ENCODE data around the gene GPR25. TPM values are rescaled to one million over a fixed set of nuclear protein-coding genes. Genes with fewer than 3 reads are reported as not detected.
A peak's percentile ranks its signal among the peaks of the same experiment; 100 is the strongest.

The GPR25 gene
- total RNA-seq, 1 donor from 2014 or later: not detected

GRCh38 chr1:200891774-200892157, 19.0 kb downstream of the GPR25 start:
- peaks cover 54% of the 10 kb centered on the region for H3K4me1 Mint-ChIP-seq (ENCODE audit: unreplicated experiment)
- peak overlapping the region; percentile 98 for H3K4me3 Mint-ChIP-seq
- H3K36me3 Mint-ChIP-seq: no peaks in the 10 kb centered on the region
- no peak for TF ChIP-seq CTCF (conservative IDR thresholded peaks at IDR 0.05)
- peak overlapping the region; percentile 97 for H3K27ac Mint-ChIP-seq
- H3K9me3 Mint-ChIP-seq: no peaks in the 10 kb centered on the region
- H3K27me3 Mint-ChIP-seq: peaks cover 7% of the 10 kb centered on the region
- DNase-seq (ENCODE audit: extremely low spot score, unreplicated experiment): no peak

- Mint-ChIP-seq H3K4me3 (peak overlapping the region; percentile 98), H3K27me3 (peaks cover 7% of the 10 kb centered on the region), H3K4me1 (ENCODE audit: unreplicated experiment) (peaks cover 50% of the 10 kb centered on the region), H3K27ac (peak overlapping the region; percentile 97), H3K9me3 (no peaks in the 10 kb centered on the region), H3K36me3 (no peaks in the 10 kb centered on the region)
- DNase-seq (ENCODE audit: extremely low spot score, unreplicated experiment): no peak
- TF ChIP-seq CTCF (conservative IDR thresholded peaks at IDR 0.05): no peak
Observed at GRCh38 chr1:200892546-200892945, 19.8 kb downstream of the GPR25 start.

GRCh38 chr1:200892958-200893357, 20.2 kb downstream of the GPR25 start:
- H3K9me3 Mint-ChIP-seq: no peaks in the 10 kb centered on the region
- peaks cover 7% of the 10 kb centered on the region for H3K27me3 Mint-ChIP-seq
- DNase-seq (ENCODE audit: extremely low spot score, unreplicated experiment): no peak
- no peaks in the 10 kb centered on the region for H3K36me3 Mint-ChIP-seq
- peaks cover 53% of the 10 kb centered on the region for H3K4me1 Mint-ChIP-seq (ENCODE audit: unreplicated experiment)
- peak overlapping the region; percentile 98 for H3K4me3 Mint-ChIP-seq
- TF ChIP-seq CTCF (conservative IDR thresholded peaks at IDR 0.05): no peak
- peak overlapping the region; percentile 97 for H3K27ac Mint-ChIP-seq

GRCh38 chr1:200893411-200893901, 20.7 kb downstream of the GPR25 start:
- no peak for DNase-seq (ENCODE audit: extremely low spot score, unreplicated experiment)
- Mint-ChIP-seq H3K4me3 (peak overlapping the region; percentile 98), H3K4me1 (ENCODE audit: unreplicated experiment) (peaks cover 56% of the 10 kb centered on the region), H3K9me3 (no peaks in the 10 kb centered on the region), H3K27me3 (peaks cover 7% of the 10 kb centered on the region), H3K27ac (peak overlapping the region; percentile 97), H3K36me3 (no peaks in the 10 kb centered on the region)
- TF ChIP-seq CTCF (conservative IDR thresholded peaks at IDR 0.05): no peak

GRCh38 chr1:200894712-200895442, 22.1 kb downstream of the GPR25 start, which contains the start of gene INAVA:
Gene INAVA (plus strand): TSS chr1:200894900. CDS start chr1:200898401, 3,501 bp downstream.
- H3K27me3 Mint-ChIP-seq: peaks cover 3% of the 10 kb centered on the region
- H3K9me3 Mint-ChIP-seq: no peaks in the 10 kb centered on the region
- DNase-seq (ENCODE audit: extremely low spot score, unreplicated experiment): no peak
- peak; percentile 22 for TF ChIP-seq CTCF (conservative IDR thresholded peaks at IDR 0.05)
- peak within 1 kb of the TSS; percentile 97 for H3K27ac Mint-ChIP-seq
- H3K4me3 Mint-ChIP-seq: peak within 1 kb of the TSS; percentile 98
- H3K4me1 Mint-ChIP-seq (ENCODE audit: unreplicated experiment): peaks cover 52% of the 10 kb centered on the region
- H3K36me3 Mint-ChIP-seq: peaks cover 8% of the 10 kb centered on the region

All from type B pancreatic cell (in vitro differentiated cells).